H1 (cell line): Measurements from ENCODE around the gene IFIT2. TPM values are rescaled to one million over a fixed set of nuclear protein-coding genes. Genes with fewer than 3 reads are reported as not detected.

Source experiments
- CTCF ChIA-PET: fragments of 300-600 bp; sonication (Branson Sonifier 250); formaldehyde crosslinking; loops from one replicate; lab custom pipeline; 2021; ENCODE audit not compliant: partially characterized antibody; lab: Charles Lee
- POLR2A ChIA-PET: fragments of 300-600 bp; sonication (Branson Sonifier 250); formaldehyde crosslinking; loops from one replicate; lab custom pipeline; 2021; ENCODE audit warnings: inconsistent platforms; ENCODE audit not compliant: partially characterized antibody; lab: Charles Lee
- DNase-seq, 2 experiments: peaks; one replicate each; pipeline versions ENCODE4 v3.0.0 to v3.0.0-alpha.2; 2010 to 2022; ENCODE audit warnings: low spot score in 2 of 2, low read depth in 1 of 2, mixed read lengths in 1 of 2
- FAIRE-seq: peaks from 2 replicates; lab custom pipeline; 2011; peaks lifted over from hg19 to GRCh38; lab: Jason Lieb, UNC
- H2AFZ ChIP-seq: 2 replicates; pipeline ENCODE4 v1.8.1; 2012; ENCODE audit warnings: low read length, inconsistent platforms
- H2AK5ac ChIP-seq: 2 replicates; pipeline ENCODE4 v1.6.1; 2013; ENCODE audit warnings: low read depth, low read length
- H2BK120ac ChIP-seq: replicated peaks from 2 replicates; pipeline ENCODE3; 2013; ENCODE audit warnings: low read depth, low read length, inconsistent platforms
- H2BK12ac ChIP-seq: 2 replicates; pipeline ENCODE4 v1.6.1; 2013; ENCODE audit warnings: low read depth, low read length
- H2BK15ac ChIP-seq: 2 replicates; pipeline ENCODE4 v1.6.1; 2013; ENCODE audit warnings: low read length
- H2BK20ac ChIP-seq: 2 replicates; pipeline ENCODE4 v1.6.1; 2013; ENCODE audit warnings: low read length
- H2BK5ac ChIP-seq: 2 replicates; pipeline ENCODE4 v1.6.1; 2013; ENCODE audit warnings: low read depth, low read length
- H3K14ac ChIP-seq: 2 replicates; pipeline ENCODE4 v1.6.1; 2013; ENCODE audit warnings: inconsistent platforms; ENCODE audit not compliant: insufficient read length
- H3K18ac ChIP-seq: 2 replicates; pipeline ENCODE4 v1.6.1; 2013; ENCODE audit warnings: low read length; ENCODE audit errors: extremely low read depth
- H3K23ac ChIP-seq: 2 replicates; pipeline ENCODE4 v1.6.1; 2013; ENCODE audit warnings: inconsistent platforms; ENCODE audit not compliant: insufficient read length
- H3K23me2 ChIP-seq: 2 replicates; pipeline ENCODE4 v1.6.1; 2013; ENCODE audit warnings: low read depth, low read length
- H3K27ac ChIP-seq: 2 replicates; pipeline ENCODE4 v1.6.1; 2011; ENCODE audit warnings: low read depth, low read length, inconsistent platforms
- H3K27me3 ChIP-seq, 4 experiments: replicated peaks in 1 of 4; 1 replicate in 1 of 4; 2 replicates in 3 of 4; pipeline versions ENCODE4 v1.6.1 to v1.8.1; 2011 to 2013; ENCODE audit warnings: low read length in 3 of 4, mild to moderate bottlenecking in 3 of 4, inconsistent platforms in 2 of 4, mixed read lengths in 2 of 4, moderate library complexity in 1 of 4; ENCODE audit not compliant: control insufficient read depth in 3 of 4, insufficient read depth in 3 of 4; ENCODE audit errors: extremely low read depth in 1 of 4
- H3K36me3 ChIP-seq, 4 experiments: 2 replicates each; pipeline versions ENCODE4 v1.6.1 to v1.8.1; 2011 to 2013; ENCODE audit warnings: mild to moderate bottlenecking in 4 of 4, low read length in 3 of 4, moderate library complexity in 2 of 4, control low read depth in 1 of 4, inconsistent platforms in 1 of 4; ENCODE audit not compliant: insufficient read depth in 4 of 4, control insufficient read depth in 2 of 4
- H3K4ac ChIP-seq: replicated peaks from 2 replicates; pipeline ENCODE3; 2013; ENCODE audit warnings: low read length, low read depth, mixed read lengths, inconsistent platforms; ENCODE audit not compliant: insufficient read length
- H3K4me1 ChIP-seq, 4 experiments: replicated peaks in 1 of 4; 1 replicate in 1 of 4; 2 replicates in 3 of 4; pipeline versions ENCODE4 v1.6.1 to v1.8.1; 2011 to 2013; ENCODE audit warnings: low read length in 3 of 4, inconsistent platforms in 2 of 4, mixed read lengths in 1 of 4; ENCODE audit not compliant: insufficient read depth in 4 of 4, control insufficient read depth in 3 of 4
- H3K4me2 ChIP-seq, 2 experiments: 2 replicates each; pipeline versions ENCODE4 v1.6.1 to v1.8.1; 2011 to 2013; ENCODE audit warnings: low read depth in 2 of 2, low read length in 2 of 2, control low read depth in 1 of 2, inconsistent platforms in 1 of 2, mild to moderate bottlenecking in 1 of 2; ENCODE audit not compliant: insufficient read depth in 1 of 2
- H3K4me3 ChIP-seq, 4 experiments: fragments of 200-600, 300-600 bp in 1 of 4; sonication (generic), shearing (Covaris generic), sonication (Bioruptor Twin) in 1 of 4; 2 replicates each; pipeline versions ENCODE4 v1.5.1 to v1.8.1; 2011 to 2016; ENCODE audit warnings: low read length in 4 of 4, low read depth in 3 of 4, control low read depth in 2 of 4, inconsistent platforms in 2 of 4, mild to moderate bottlenecking in 2 of 4, mixed read lengths in 1 of 4, moderate library complexity in 1 of 4; ENCODE audit not compliant: insufficient read depth in 2 of 4; ENCODE audit errors: extremely low read depth in 1 of 4
- H3K56ac ChIP-seq: replicated peaks from 2 replicates; pipeline ENCODE3; 2013; ENCODE audit warnings: low read depth, mild to moderate bottlenecking, mixed read lengths, low read length, inconsistent platforms; ENCODE audit not compliant: insufficient read length
- H3K79me1 ChIP-seq: 2 replicates; pipeline ENCODE4 v1.6.1; 2013; ENCODE audit warnings: low read depth, low read length, control low read depth
- H3K79me2 ChIP-seq, 2 experiments: 2 replicates each; pipeline versions ENCODE4 v1.6.1 to v1.8.1; 2012 to 2013; ENCODE audit warnings: low read length in 2 of 2, mild to moderate bottlenecking in 2 of 2, inconsistent platforms in 1 of 2; ENCODE audit not compliant: insufficient read depth in 2 of 2, control insufficient read depth in 1 of 2
- H3K9ac ChIP-seq, 4 experiments: replicated peaks in 1 of 4; 1 replicate in 1 of 4; 2 replicates in 3 of 4; pipeline versions ENCODE4 v1.6.1 to v1.8.1; 2011 to 2013; ENCODE audit warnings: low read depth in 3 of 4, low read length in 3 of 4, control low read depth in 2 of 4, mild to moderate bottlenecking in 2 of 4, moderate library complexity in 2 of 4, inconsistent platforms in 1 of 4; ENCODE audit errors: extremely low read depth in 1 of 4
- H3K9me3 ChIP-seq, 2 experiments: 2 replicates each; pipeline versions ENCODE4 v1.6.1 to v1.8.1; 2012 to 2013; ENCODE audit warnings: mild to moderate bottlenecking in 2 of 2, moderate library complexity in 2 of 2, control low read depth in 1 of 2, inconsistent platforms in 1 of 2, low read depth in 1 of 2, low read length in 1 of 2, mixed read lengths in 1 of 2; ENCODE audit not compliant: insufficient read depth in 2 of 2
- H4K20me1 ChIP-seq, 2 experiments: replicated peaks in 1 of 2; 2 replicates each; pipeline versions ENCODE3 to v1.8.1; 2011 to 2013; ENCODE audit warnings: inconsistent platforms in 2 of 2, low read length in 2 of 2, mild to moderate bottlenecking in 1 of 2; ENCODE audit not compliant: insufficient read depth in 2 of 2, control insufficient read depth in 1 of 2
- H4K5ac ChIP-seq: 2 replicates; pipeline ENCODE4 v1.6.1; 2013; ENCODE audit warnings: low read length, low read depth, mixed read lengths, inconsistent platforms; ENCODE audit not compliant: insufficient read length
- H4K8ac ChIP-seq: 2 replicates; pipeline ENCODE4 v1.8.0; 2013; ENCODE audit warnings: mild to moderate bottlenecking, moderate library complexity, low read length, inconsistent platforms; ENCODE audit not compliant: insufficient read depth; ENCODE audit errors: extremely low read depth
- H4K91ac ChIP-seq: replicated peaks from 2 replicates; pipeline ENCODE3; 2013; ENCODE audit warnings: low read length, mixed read lengths, inconsistent platforms; ENCODE audit not compliant: insufficient read length
- BRCA1 ChIP-seq: IDR thresholded peaks from 2 replicates; pipeline ENCODE4 v1.6.1; 2012; ENCODE audit warnings: low read depth, low read length, improper control_type of control experiment
- CHD2 ChIP-seq: IDR thresholded peaks from 2 replicates; pipeline ENCODE4 v1.6.1; 2012; ENCODE audit warnings: low read length, improper control_type of control experiment
- TAF1 ChIP-seq: IDR thresholded peaks from 2 replicates; pipeline ENCODE4 v1.6.1; 2011; ENCODE audit warnings: mild to moderate bottlenecking, low read depth, low read length
- TEAD4 ChIP-seq: IDR thresholded peaks from 2 replicates; pipeline ENCODE4 v1.6.1; 2012; ENCODE audit warnings: low read depth, low read length, inconsistent platforms, mixed read lengths
- WGBS, 2 experiments: shearing (Covaris generic) in 1 of 2; methylation state at CpG; one replicate each; pipeline versions ENCODE4 v1.1.6 to v1.1.7; 2013 to 2015; ENCODE audit warnings: low lambda C conversion rate in 2 of 2, mixed read lengths in 2 of 2, inconsistent platforms in 1 of 2, low coverage in 1 of 2, missing lambda C conversion rate in 1 of 2; ENCODE audit not compliant: insufficient replicate concordance in 2 of 2, insufficient coverage in 1 of 2, insufficient read length in 1 of 2; ENCODE audit errors: extremely low coverage in 1 of 2, missing lambda C conversion rate in 1 of 2; 5-methylcytosine and 5-hydroxymethylcytosine counted together
- polyA plus RNA-seq, 7 experiments: library from polyadenylated mRNA; depleted of rRNA in 3 of 7; stranded (reverse) in 5 of 7; unstranded in 2 of 7; fragments of >200 nt in 5 of 7; fragments of 200-250 nt in 2 of 7; gene quantifications; 1 replicate in 5 of 7; 2 replicates in 1 of 7; 4 replicates in 1 of 7; pipeline versions ENCODE4 v1.2.1 to v1.2.3, GENCODE V29; 2011 to 2013; ENCODE audit warnings: missing spikeins in 2 of 7, mixed read lengths in 2 of 7
- total RNA-seq: library from RNA; stranded (reverse); fragmentation: NEBNext Ultra II Directional; extraction: Animal tissue kit (Norgen Biotek cat#: 25700); gene quantifications from 2 replicates; pipeline ENCODE4 v1.2.1, GENCODE V29; 2021

IFIT2 gene
- total and polyA plus RNA-seq, 2 of the 8 experiments (the other 6 are each of a cell fraction or from before 2014, with no cell fraction given): 0.03 to 0.35 TPM

DNA sequence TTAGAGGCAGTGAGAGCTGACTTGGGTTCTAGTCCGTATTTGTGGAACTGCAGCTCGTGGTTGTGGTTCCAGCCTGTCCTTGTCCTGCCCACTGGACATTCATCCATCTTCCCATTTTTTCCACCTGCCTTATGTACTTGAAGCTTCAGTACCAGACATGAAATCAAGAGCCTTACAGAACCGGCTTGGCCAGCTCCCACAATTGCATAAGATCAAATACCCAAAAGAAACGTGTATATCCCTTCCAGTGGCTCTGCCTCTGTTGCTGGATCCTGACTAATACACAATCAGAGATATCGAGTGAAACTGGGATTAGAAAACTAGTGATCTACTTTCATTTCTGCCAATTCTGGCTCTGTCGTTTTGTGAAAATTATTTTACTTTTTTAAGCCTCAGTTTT is 26.5 kb upstream of the IFIT2 start:
- POLR2A ChIA-PET: no interaction called here
- Histone ChIP-seq H3K27ac (no peak overlapping the region), H2AFZ (no peak overlapping the region), H2BK12ac (no peak overlapping the region), H3K23ac (no peak overlapping the region), H3K4me2 (no peak overlapping the region), H2BK120ac (no peak overlapping the region), H3K79me2 (no peaks in the 10 kb centered on the region), H3K27me3 (no peaks in the 10 kb centered on the region), H4K8ac (no peak overlapping the region; the same call in 1 of the 2 replicates), H3K18ac (no peak overlapping the region), H3K36me3 (no peaks in the 10 kb centered on the region), H2BK5ac (no peak overlapping the region), H2AK5ac (no peak overlapping the region), H3K4me1 (no peaks in the 10 kb centered on the region), H3K56ac (no peak overlapping the region), H4K20me1 (no peaks in the 10 kb centered on the region), H3K9ac (no peak overlapping the region), H3K23me2 (no peaks in the 10 kb centered on the region), H4K91ac (no peak overlapping the region), H3K4ac (no peak overlapping the region), H2BK15ac (no peak overlapping the region), H3K4me3 (no peak overlapping the region), H2BK20ac (no peak overlapping the region), H3K9me3 (no peaks in the 10 kb centered on the region), H3K79me1 (no peaks in the 10 kb centered on the region), H3K14ac (no peak overlapping the region), H4K5ac (no peak overlapping the region)
- TF ChIP-seq BRCA1 (no peak), CHD2 (no peak), TEAD4 (no peak), TAF1 (no peak)
- FAIRE-seq (no peak), DNase-seq (no peak)
- WGBS, 2 experiments: 88% methylated on average over 6 of the region's 6 CpGs; no CpG with 5 or more reads in 1 of the 2 experiments
- CTCF ChIA-PET: interaction anchor here (0.7 to 3.5 kb wide), 5 partner anchors 10 to 94 kb away, joined by 3 to 25 read pairs (median 3); no protein-coding TSS in a partner anchor
